BLaER1 treated with 17β-estradiol and CSF1 and Interleukin-3, amounts not matched to agents 10 nM and 100 nM (cell line): ENCODE measurements around the gene SGSM1.

Experiments
- H3K27ac ChIP-seq, 11 experiments: shearing (Covaris generic); formaldehyde crosslinking; 2 replicates each; pipeline ENCODE4 v1.8.1; 2022
- H3K27me3 ChIP-seq, 11 experiments: shearing (Covaris generic); formaldehyde crosslinking; 2 replicates each; pipeline ENCODE4 v1.8.1; 2022
- H3K36me3 ChIP-seq, 11 experiments: shearing (Covaris generic); formaldehyde crosslinking; 2 replicates each; pipeline ENCODE4 v1.8.1; 2022
- H3K4me1 ChIP-seq, 10 experiments: shearing (Covaris generic); formaldehyde crosslinking; 2 replicates each; pipeline ENCODE4 v1.8.1; 2022
- H3K4me2 ChIP-seq, 11 experiments: shearing (Covaris generic); formaldehyde crosslinking; 2 replicates each; pipeline ENCODE4 v1.8.1; 2022
- H3K4me3 ChIP-seq, 10 experiments: shearing (Covaris generic); formaldehyde crosslinking; 2 replicates each; pipeline ENCODE4 v1.8.1; 2022
- H3K9ac ChIP-seq, 11 experiments: shearing (Covaris generic); formaldehyde crosslinking; 2 replicates each; pipeline ENCODE4 v1.8.1; 2022
- H3K9me3 ChIP-seq, 11 experiments: shearing (Covaris generic); formaldehyde crosslinking; replicated peaks in 1 of 11; 2 replicates each; pipeline ENCODE4 v1.8.1; 2022
- H4K20me1 ChIP-seq, 11 experiments: shearing (Covaris generic); formaldehyde crosslinking; 2 replicates each; pipeline ENCODE4 v1.8.1; 2022
- Cebpa-rat ChIP-seq, 11 experiments: shearing (Covaris generic); IDR thresholded peaks; 2 replicates each; pipeline ENCODE4 v1.8.1; 2022

SGSM1 gene

DNA sequence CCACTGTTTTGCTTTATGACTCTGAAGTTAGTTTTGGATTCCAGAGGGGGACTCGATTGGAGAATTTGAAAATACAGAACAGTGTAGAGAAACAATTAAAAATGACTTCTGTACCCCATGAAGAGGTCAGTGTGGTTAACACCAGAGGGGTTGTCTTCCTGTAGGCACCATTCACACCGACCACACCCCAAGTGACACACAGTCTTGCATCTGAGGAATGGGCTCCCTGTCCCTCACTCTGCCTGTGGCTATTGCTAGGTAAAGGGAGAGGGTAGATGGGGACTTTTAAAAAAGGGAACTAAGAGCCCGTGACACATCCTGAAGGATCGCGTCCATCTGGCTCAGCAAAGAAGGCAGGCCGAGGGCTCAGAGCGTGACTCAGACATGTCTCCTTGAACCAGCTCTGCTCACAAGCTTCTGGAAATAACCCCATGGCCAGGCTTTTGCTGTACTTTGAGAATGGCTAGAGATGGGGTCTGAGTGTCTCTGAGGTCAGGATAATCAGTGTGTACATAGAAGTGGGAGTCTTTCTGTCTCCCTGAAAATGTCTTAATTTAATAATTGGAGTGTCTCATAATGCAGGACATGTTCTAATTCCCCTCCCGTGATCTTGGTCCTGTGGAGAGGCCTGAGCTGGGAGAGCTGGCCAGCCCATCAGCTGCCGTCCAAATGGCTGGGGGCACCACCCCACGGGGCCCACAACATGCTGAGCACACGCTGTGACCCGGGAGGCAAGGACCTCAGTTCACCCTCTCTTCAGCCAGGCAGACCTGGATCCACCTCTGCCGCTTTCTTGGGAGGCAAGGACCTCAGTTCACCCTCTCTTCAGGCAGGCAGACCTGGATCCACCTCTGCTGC is 39.3 kb downstream of the SGSM1 start:
- 0 out of 22 replicates have a peak overlapping the region, but pooled peaks of 2 of the 11 experiments have one; percentile 5 to 29 for H3K27ac ChIP-seq
- TF ChIP-seq Cebpa-rat (IDR thresholded peaks at IDR 0.05), result no peak

DNA sequence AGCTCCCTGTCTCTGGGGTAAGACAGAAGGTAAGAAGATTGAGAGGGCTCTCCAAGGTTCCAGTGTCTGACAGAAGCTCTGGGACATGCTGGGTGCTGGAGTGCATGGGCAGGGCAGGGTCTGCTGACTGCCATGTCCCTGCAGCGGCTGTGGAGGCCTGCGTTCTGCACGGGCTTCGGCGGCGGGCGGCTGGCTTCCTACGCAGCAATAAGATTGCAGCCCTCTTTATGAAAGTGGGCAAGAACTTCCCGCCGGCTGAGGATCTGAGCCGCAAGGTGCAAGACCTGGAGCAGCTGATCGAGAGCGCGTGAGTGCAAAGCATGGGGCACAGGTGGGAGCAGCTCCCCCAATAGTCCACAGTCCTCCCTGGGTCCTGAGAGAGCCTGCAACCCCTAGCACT is 41.5 kb downstream of the SGSM1 start:
- no peak overlapping the region for H3K27ac ChIP-seq
- H4K20me1 ChIP-seq, result peaks cover 0 to 6% (median 0%) of the 10 kb centered on the region in 11 experiments; a peak in 3 of 22 replicates
- no peak overlapping the region for H3K4me3 ChIP-seq
- H3K36me3 ChIP-seq, result no peaks in the 10 kb centered on the region
- no peak overlapping the region for H3K9ac ChIP-seq
- peaks cover 0 to 16% (median 5%) of the 10 kb centered on the region in 10 experiments; a peak in 10 of 20 replicates for H3K4me1 ChIP-seq
- no peaks in the 10 kb centered on the region for H3K9me3 ChIP-seq
- no peak overlapping the region for H3K4me2 ChIP-seq
- no peak for TF ChIP-seq Cebpa-rat (IDR thresholded peaks at IDR 0.05)
- H3K27me3 ChIP-seq, result no peaks in the 10 kb centered on the region

More for the DNA sequence above, 39.3 kb downstream of the SGSM1 start:
- Histone ChIP-seq H3K27me3 (no peaks in the 10 kb centered on the region), H3K4me3 (no peak overlapping the region), H3K4me2 (peak overlapping the region in 5 of 11 experiments; percentile 14 to 68 (median 56); a peak in 9 of 22 replicates), H3K9ac (no peak overlapping the region), H4K20me1 (peaks cover 0 to 6% (median 0%) of the 10 kb centered on the region in 11 experiments; a peak in 3 of 22 replicates), H3K4me1 (peaks cover 0 to 16% (median 5%) of the 10 kb centered on the region in 10 experiments; a peak in 10 of 20 replicates), H3K9me3 (no peaks in the 10 kb centered on the region), H3K36me3 (no peaks in the 10 kb centered on the region)

DNA sequence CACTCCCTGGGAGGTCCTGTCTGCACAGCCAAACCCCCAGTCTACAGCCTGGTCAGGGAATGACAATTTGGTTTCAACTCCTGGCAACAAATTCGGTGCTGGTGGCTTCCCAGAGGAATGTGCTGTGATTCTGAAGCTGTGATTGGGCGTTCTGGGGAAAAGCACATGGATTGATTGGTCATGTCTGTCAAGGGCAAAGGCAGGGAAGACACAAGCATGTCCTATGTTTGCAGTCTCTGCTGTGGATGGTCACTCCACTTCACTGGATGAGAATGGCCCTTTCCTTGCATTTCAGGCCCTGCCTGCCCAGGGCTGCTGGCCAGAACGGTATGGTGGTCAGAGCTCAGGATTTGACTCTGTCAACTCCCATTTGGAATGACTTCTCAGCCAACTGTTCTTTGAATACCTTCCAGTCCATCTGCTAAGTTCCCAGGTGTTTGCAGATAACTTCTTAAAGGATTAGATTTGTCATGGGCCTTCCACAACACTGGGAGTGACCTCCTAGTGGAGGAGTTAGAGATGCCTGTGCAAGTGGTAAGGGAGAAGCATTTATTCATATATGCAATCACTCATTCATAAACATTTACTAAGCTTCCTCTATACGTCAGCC is 42.7 kb downstream of the SGSM1 start:
- no peak overlapping the region for H3K4me3 ChIP-seq
- H3K27me3 ChIP-seq, result no peaks in the 10 kb centered on the region
- H3K36me3 ChIP-seq, result no peaks in the 10 kb centered on the region
- no peak overlapping the region for H3K9ac ChIP-seq
- H3K4me1 ChIP-seq, result peaks cover 0 to 16% (median 5%) of the 10 kb centered on the region in 10 experiments; a peak in 10 of 20 replicates
- H4K20me1 ChIP-seq, result peaks cover 0 to 6% (median 0%) of the 10 kb centered on the region in 11 experiments; a peak in 1 of 22 replicates
- H3K27ac ChIP-seq, result no peak overlapping the region
- TF ChIP-seq Cebpa-rat (IDR thresholded peaks at IDR 0.05), result no peak
- H3K9me3 ChIP-seq, result peaks cover 0 to 3% (median 1%) of the 10 kb centered on the region in 11 experiments; a peak in 6 of 22 replicates
- no peak overlapping the region for H3K4me2 ChIP-seq

DNA sequence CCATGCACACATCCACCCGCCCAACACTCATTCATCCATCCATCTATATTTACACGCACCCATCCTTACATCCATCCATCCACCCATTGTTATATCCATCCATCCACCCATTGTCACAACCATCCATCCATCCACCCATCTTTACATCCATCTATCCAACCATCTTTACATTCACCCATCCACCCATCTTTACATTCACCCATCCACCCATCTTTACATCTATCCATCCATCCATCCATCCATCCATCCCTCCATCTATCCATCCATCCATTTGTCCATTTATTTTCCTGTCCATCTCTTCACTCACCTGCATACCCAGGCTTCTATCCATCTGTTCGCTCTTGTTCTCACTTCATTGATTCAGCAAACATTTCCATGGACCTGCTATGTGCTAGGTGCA is 49.8 kb downstream of the SGSM1 start:
- H3K27ac ChIP-seq, result no peak overlapping the region
- no peaks in the 10 kb centered on the region for H3K4me1 ChIP-seq
- TF ChIP-seq Cebpa-rat (IDR thresholded peaks at IDR 0.05), result no peak
- H3K4me2 ChIP-seq, result no peak overlapping the region
- no peak overlapping the region for H3K4me3 ChIP-seq
- peaks cover 0 to 13% (median 7%) of the 10 kb centered on the region in 11 experiments; a peak in 10 of 22 replicates for H3K9me3 ChIP-seq
- no peaks in the 10 kb centered on the region for H3K36me3 ChIP-seq
- H3K9ac ChIP-seq, result no peak overlapping the region
- no peaks in the 10 kb centered on the region; a peak in 1 of 22 replicates for H4K20me1 ChIP-seq
- H3K27me3 ChIP-seq, result no peaks in the 10 kb centered on the region

DNA sequence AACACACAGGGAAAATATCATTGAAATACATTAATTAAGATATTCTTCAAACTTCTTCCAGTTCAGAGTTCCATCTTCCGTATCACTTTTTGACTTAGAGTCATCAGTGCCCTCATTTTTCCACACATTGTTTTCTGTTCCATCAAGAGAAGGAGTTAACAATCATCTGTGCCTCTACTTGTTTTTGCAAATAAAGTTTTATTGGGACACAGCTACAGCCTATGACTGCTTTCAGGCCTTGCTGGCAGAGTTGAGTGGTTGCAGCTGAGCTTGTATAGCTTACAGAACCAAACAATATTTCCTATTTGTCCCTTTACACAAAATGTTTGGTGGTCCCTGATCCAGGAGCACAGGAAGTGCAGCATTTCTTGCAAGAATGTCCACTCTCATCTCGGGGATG is 51.6 kb downstream of the SGSM1 start:
- Histone ChIP-seq H3K4me1 (no peaks in the 10 kb centered on the region), H4K20me1 (no peaks in the 10 kb centered on the region; a peak in 1 of 22 replicates), H3K27me3 (no peaks in the 10 kb centered on the region), H3K4me2 (no peak overlapping the region), H3K9me3 (peaks cover 0 to 13% (median 7%) of the 10 kb centered on the region in 11 experiments; a peak in 10 of 22 replicates), H3K27ac (no peak overlapping the region), H3K9ac (no peak overlapping the region), H3K4me3 (no peak overlapping the region), H3K36me3 (no peaks in the 10 kb centered on the region)
- TF ChIP-seq Cebpa-rat (IDR thresholded peaks at IDR 0.05), result no peak

DNA sequence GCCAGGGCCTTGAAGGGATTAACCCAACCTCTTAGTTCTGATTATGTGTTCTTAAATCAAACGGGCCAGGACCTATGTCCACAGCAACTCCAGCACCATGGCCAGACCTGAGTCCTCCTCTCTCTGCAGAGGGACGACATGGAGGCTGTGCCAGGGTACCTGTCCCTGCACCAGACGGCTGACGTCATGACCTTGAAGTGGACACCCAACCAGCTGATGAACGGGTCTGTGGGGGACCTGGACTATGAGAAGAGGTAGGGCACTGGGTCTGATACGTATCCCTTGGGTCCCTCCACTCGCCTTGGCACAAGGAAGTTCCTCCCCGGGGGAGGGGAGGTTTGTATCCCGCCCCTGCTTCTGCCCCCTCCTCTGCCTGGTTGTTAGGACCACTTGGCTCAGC is 53.6 kb downstream of the SGSM1 start:
- 0 out of 22 replicates have a peak, but pooled peaks cover 0 to 14% (median 0%) of the 10 kb centered on the region in 11 experiments for H3K9me3 ChIP-seq
- H3K36me3 ChIP-seq, result no peaks in the 10 kb centered on the region
- H3K4me3 ChIP-seq, result no peak overlapping the region
- H3K4me1 ChIP-seq, result no peaks in the 10 kb centered on the region
- TF ChIP-seq Cebpa-rat (IDR thresholded peaks at IDR 0.05), result no peak
- no peak overlapping the region for H3K4me2 ChIP-seq
- no peak overlapping the region for H3K9ac ChIP-seq
- H4K20me1 ChIP-seq, result no peaks in the 10 kb centered on the region; a peak in 1 of 22 replicates
- H3K27me3 ChIP-seq, result no peaks in the 10 kb centered on the region
- no peak overlapping the region for H3K27ac ChIP-seq

DNA sequence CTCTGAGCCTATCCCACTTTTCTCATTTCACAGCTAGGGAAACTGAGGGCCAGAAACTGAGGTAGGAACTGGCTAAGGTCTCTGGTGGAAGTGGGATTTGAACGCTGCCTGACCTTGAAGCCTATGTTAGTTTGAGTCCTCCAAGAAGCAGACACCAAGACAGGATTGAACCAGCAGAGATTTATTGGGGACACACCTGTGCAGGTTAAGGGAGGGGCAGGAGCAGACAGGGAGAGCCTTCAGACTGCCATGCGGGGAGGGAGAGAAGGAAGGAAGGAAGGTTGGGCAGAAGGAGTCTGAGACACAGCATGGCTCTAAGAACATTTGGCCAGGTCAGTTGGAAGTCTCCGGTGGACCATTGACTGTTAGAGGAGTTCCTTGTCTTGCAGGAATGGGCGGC is 59.5 kb downstream of the SGSM1 start:
- Histone ChIP-seq H3K27ac (no peak overlapping the region), H3K9ac (no peak overlapping the region), H3K36me3 (no peaks in the 10 kb centered on the region), H4K20me1 (no peaks in the 10 kb centered on the region; a peak in 2 of 22 replicates), H3K9me3 (0 out of 22 replicates have a peak, but pooled peaks cover 0 to 9% (median 0%) of the 10 kb centered on the region in 11 experiments), H3K27me3 (no peaks in the 10 kb centered on the region), H3K4me3 (no peak overlapping the region), H3K4me1 (peaks cover 0 to 8% (median 0%) of the 10 kb centered on the region in 10 experiments; a peak in 3 of 20 replicates), H3K4me2 (no peak overlapping the region)
- TF ChIP-seq Cebpa-rat (IDR thresholded peaks at IDR 0.05), result no peak

DNA sequence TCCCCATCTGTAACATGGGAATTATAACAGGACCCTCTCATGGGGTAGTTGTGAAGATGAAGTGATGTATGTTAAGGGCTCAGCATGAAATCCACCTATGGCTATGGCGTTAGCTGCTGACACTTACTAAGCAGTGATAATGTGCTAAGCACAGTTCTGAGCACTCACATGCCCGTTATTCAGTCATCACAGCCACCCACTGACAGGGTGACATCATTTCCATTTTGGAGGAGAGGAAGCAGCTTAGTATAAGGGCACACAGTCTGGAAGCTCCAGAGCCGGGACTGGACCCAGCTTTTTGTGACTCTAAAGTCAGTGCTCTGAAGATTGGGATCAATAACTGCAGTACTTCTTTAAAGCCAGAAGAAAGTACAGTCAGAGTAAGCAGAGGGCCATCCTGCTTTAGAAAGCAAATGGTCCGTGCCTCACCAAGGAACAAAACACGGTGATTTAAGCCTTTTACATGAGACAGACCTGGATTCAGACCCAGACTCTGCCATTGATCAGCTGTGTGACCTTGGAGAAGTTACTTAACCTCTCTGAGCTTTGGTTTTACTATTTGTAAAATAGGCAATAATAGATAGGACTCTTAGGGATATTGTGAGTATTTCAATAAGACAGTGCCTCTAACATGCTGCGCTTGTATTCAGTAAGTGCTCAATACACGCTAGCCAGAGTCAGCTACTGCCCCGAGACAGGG is 61.5 kb downstream of the SGSM1 start:
- H3K4me1 ChIP-seq, result peaks cover 0 to 8% (median 0%) of the 10 kb centered on the region in 10 experiments; a peak in 3 of 20 replicates
- H3K4me3 ChIP-seq, result no peak overlapping the region
- no peak overlapping the region for H3K27ac ChIP-seq
- no peaks in the 10 kb centered on the region for H3K36me3 ChIP-seq
- no peak for TF ChIP-seq Cebpa-rat (IDR thresholded peaks at IDR 0.05)
- H3K9me3 ChIP-seq, result 0 out of 22 replicates have a peak, but pooled peaks cover 0 to 9% (median 0%) of the 10 kb centered on the region in 11 experiments
- H4K20me1 ChIP-seq, result no peaks in the 10 kb centered on the region; a peak in 2 of 22 replicates
- H3K4me2 ChIP-seq, result peak overlapping the region in 2 of 11 experiments; percentile 1 to 28; a peak in 3 of 22 replicates
- no peaks in the 10 kb centered on the region for H3K27me3 ChIP-seq
- no peak overlapping the region for H3K9ac ChIP-seq
